Measurements from ENCODE around the gene LRIG3. TPM values are rescaled to one million over a fixed set of nuclear protein-coding genes. Genes with fewer than 3 reads are reported as not detected.

Gene LRIG3
- total RNA-seq, 1 donor from 2014 or later, result 75.3 TPM

DNA sequence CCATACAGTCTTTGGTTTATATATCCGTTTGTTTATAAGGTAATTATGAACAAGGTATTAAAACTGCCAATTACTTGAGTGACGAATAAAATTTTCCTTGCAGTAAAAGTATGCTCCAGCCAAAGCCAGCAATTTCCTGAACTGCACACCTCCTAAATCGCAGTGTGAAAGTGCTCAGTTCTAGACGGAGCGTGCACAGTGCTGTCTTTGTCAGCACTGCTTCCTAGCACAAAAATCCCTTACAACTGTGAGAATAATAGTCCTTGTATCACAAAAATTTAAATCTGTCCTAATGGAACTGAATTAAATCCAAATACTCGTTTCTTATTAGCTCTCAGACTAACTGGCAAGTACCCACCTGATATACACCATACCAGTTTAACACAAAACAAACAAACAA, 26.3 kb downstream of the LRIG3 start:
- no peaks in the 10 kb centered on the region for H3K9me3 Mint-ChIP-seq (ENCODE audit: low read depth)
- peaks cover 48% of the 10 kb centered on the region for H3K4me1 Mint-ChIP-seq (ENCODE audit: low read depth)
- H3K27ac Mint-ChIP-seq, result peak overlapping the region; percentile 24

DNA sequence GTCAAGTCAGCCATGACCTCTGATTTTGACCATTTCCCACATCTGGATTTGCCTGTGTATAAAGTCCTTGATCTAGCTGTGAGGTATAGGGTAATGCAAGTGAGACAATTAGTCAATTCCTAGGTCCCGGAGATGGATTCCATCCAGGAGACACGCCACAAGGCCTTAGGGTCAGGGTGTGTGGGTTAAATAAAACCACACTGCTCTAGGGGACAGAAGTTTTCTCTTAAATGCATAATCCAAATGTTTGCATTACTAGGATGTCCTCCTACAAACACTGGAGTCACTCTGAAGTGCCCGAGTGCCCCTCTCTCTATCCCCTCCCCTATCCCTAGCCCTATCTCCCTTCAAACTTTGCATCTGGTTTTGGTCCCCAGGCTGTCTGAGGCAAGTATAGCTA, 26.8 kb downstream of the LRIG3 start:
- Mint-ChIP-seq H3K4me1 (ENCODE audit: low read depth) (peaks cover 44% of the 10 kb centered on the region), H3K36me3 (ENCODE audit: insufficient read depth) (peaks cover 28% of the 10 kb centered on the region), H3K27ac (peak overlapping the region; percentile 40), H3K27me3 (no peaks in the 10 kb centered on the region), H3K4me3 (ENCODE audit: low read depth) (no peak overlapping the region), H3K9me3 (ENCODE audit: low read depth) (no peaks in the 10 kb centered on the region)
- no peak for DNase-seq (ENCODE audit: low spot score, unreplicated experiment)
- TF ChIP-seq, protein P1, sequence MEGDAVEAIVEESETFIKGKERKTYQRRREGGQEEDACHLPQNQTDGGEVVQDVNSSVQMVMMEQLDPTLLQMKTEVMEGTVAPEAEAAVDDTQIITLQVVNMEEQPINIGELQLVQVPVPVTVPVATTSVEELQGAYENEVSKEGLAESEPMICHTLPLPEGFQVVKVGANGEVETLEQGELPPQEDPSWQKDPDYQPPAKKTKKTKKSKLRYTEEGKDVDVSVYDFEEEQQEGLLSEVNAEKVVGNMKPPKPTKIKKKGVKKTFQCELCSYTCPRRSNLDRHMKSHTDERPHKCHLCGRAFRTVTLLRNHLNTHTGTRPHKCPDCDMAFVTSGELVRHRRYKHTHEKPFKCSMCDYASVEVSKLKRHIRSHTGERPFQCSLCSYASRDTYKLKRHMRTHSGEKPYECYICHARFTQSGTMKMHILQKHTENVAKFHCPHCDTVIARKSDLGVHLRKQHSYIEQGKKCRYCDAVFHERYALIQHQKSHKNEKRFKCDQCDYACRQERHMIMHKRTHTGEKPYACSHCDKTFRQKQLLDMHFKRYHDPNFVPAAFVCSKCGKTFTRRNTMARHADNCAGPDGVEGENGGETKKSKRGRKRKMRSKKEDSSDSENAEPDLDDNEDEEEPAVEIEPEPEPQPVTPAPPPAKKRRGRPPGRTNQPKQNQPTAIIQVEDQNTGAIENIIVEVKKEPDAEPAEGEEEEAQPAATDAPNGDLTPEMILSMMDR (IDR thresholded peaks at IDR 0.05; ENCODE audit: unreplicated experiment), result no peak

More for the DNA sequence above, 26.3 kb downstream of the LRIG3 start:
- TF ChIP-seq, protein P1 (IDR thresholded peaks at IDR 0.05; ENCODE audit: unreplicated experiment), result no peak
- no peak overlapping the region for H3K4me3 Mint-ChIP-seq (ENCODE audit: low read depth)
- H3K27me3 Mint-ChIP-seq, result no peaks in the 10 kb centered on the region
- no peak for DNase-seq (ENCODE audit: low spot score, unreplicated experiment)
- peaks cover 29% of the 10 kb centered on the region for H3K36me3 Mint-ChIP-seq (ENCODE audit: insufficient read depth)

DNA sequence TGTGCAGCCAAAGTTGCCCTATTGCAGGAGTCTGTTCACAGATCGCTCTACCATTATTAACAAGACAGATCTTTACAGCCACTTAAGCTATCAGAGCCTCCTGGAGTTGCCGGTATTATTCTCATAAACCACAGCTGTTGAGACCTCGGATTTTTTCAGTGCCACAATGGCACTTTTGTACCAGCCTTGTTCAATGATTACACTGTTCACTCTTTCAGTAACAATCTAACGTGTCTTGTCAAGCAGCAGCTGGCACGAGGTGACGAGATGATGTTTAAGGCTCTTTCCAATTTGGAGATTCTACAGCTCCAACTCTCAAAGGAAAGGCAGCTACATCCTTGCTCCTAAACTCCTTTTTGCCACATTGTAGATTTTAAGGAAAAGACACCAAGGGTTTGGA, 30.7 kb downstream of the LRIG3 start:
- Mint-ChIP-seq H3K36me3 (ENCODE audit: insufficient read depth) (peaks cover 37% of the 10 kb centered on the region), H3K4me1 (ENCODE audit: low read depth) (peaks cover 17% of the 10 kb centered on the region), H3K27ac (no peak overlapping the region), H3K9me3 (ENCODE audit: low read depth) (no peaks in the 10 kb centered on the region), H3K27me3 (no peaks in the 10 kb centered on the region), H3K4me3 (ENCODE audit: low read depth) (no peak overlapping the region)
- TF ChIP-seq, protein P1 (IDR thresholded peaks at IDR 0.05; ENCODE audit: unreplicated experiment), result no peak
- DNase-seq (ENCODE audit: low spot score, unreplicated experiment), result no peak

DNA sequence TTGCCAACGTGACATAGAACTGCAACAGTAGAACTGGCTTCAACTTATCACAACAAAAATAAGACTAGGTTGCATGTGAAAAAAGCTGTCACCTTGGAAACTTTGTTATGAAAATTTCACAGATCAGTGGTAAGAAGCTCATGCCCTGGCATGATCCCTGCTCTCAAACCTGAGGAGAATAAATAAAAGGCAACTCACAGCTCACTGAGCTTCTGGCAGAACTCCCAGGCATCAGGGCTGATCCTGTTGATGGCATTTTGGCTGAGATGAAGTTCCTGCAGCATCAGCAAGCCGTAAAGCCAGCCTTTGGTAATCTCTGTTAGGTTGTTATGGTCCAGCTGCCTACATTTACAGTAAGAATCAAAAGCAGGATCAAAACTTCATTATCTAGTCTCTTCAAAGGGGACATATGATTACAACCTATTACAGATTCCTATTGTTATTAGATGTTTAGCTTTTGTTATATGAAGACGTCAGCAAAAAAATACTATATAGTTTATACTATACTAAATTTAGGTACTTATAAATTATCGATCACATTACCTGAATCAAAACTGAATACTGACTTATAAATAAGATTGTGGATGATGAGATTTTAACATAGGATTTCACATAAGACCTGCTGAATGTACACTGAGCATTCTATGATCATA, 32.0 kb downstream of the LRIG3 start:
- no peak overlapping the region for H3K27ac Mint-ChIP-seq
- H3K4me3 Mint-ChIP-seq (ENCODE audit: low read depth), result no peak overlapping the region
- H3K4me1 Mint-ChIP-seq (ENCODE audit: low read depth), result peaks cover 11% of the 10 kb centered on the region
- H3K36me3 Mint-ChIP-seq (ENCODE audit: insufficient read depth), result peaks cover 42% of the 10 kb centered on the region
- TF ChIP-seq, protein P1 (IDR thresholded peaks at IDR 0.05; ENCODE audit: unreplicated experiment), result no peak
- H3K9me3 Mint-ChIP-seq (ENCODE audit: low read depth), result no peaks in the 10 kb centered on the region
- DNase-seq (ENCODE audit: low spot score, unreplicated experiment), result no peak
- no peaks in the 10 kb centered on the region for H3K27me3 Mint-ChIP-seq

DNA sequence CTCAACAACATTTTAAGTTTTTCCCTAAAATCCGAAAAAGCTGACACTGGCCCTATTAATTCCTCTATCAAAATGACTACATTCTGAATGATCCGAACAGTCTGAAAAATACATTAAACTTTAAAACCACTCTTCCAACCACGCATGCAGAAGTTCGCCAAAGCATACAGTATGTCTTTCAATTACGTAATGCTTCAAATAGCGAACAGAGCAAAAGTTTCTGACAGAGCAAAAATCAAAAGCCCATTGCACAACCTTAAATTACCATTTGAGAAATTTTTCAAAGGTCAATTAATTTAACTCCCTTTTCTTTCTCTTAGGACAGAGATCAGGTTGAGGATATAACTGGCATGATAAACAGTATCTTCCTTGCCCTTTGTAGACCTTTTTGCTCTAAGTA, 33.2 kb downstream of the LRIG3 start:
- no peak for DNase-seq (ENCODE audit: low spot score, unreplicated experiment)
- H3K9me3 Mint-ChIP-seq (ENCODE audit: low read depth), result no peaks in the 10 kb centered on the region
- no peak overlapping the region for H3K4me3 Mint-ChIP-seq (ENCODE audit: low read depth)
- peaks cover 3% of the 10 kb centered on the region for H3K4me1 Mint-ChIP-seq (ENCODE audit: low read depth)
- H3K27ac Mint-ChIP-seq, result no peak overlapping the region
- TF ChIP-seq, protein P1 (IDR thresholded peaks at IDR 0.05; ENCODE audit: unreplicated experiment), result no peak
- H3K36me3 Mint-ChIP-seq (ENCODE audit: insufficient read depth), result peaks cover 48% of the 10 kb centered on the region
- H3K27me3 Mint-ChIP-seq, result no peaks in the 10 kb centered on the region
